HG02610 (cell line): ENCODE results near the gene DYSF.

ENCODE experiments used
- ATAC-seq: cut with Tn5 transposase; IDR thresholded peaks from one replicate; pipeline ENCODE4 v1.9.1; 2021; ENCODE audit warnings: mild to moderate bottlenecking, moderate library complexity; ENCODE audit not compliant: unreplicated experiment

Gene DYSF

GRCh38 chr2:71548646-71549425 is 95.5 kb downstream of the DYSF start:
- ATAC-seq = no peak

GRCh38 chr2:71550801-71551630 is 97.7 kb downstream of the DYSF start:
- no peak for ATAC-seq

- ATAC-seq = no peak
These were observed 98.2 kb downstream of the DYSF start for GRCh38 chr2:71551631-71551915.

- ATAC-seq = no peak
These were observed 99.0 kb downstream of the DYSF start for GRCh38 chr2:71552356-71552755.

- ATAC-seq = no peak
These were observed 99.5 kb downstream of the DYSF start for GRCh38 chr2:71552861-71553301.

- no peak for ATAC-seq
These were observed 100.8 kb downstream of the DYSF start for GRCh38 chr2:71554028-71554705.

- ATAC-seq = no peak
These were observed 101.3 kb downstream of the DYSF start for GRCh38 chr2:71554706-71555056.

GRCh38 chr2:71555798-71556454 is 102.6 kb downstream of the DYSF start:
- ATAC-seq = no peak

GRCh38 chr2:71556692-71557250 is 103.4 kb downstream of the DYSF start:
- no peak for ATAC-seq

GRCh38 chr2:71557321-71557720 is 104.0 kb downstream of the DYSF start:
- no peak for ATAC-seq

GRCh38 chr2:71558300-71559051 is 105.1 kb downstream of the DYSF start:
- no peak for ATAC-seq

GRCh38 chr2:71559080-71559827 is 105.9 kb downstream of the DYSF start:
- ATAC-seq = no peak

GRCh38 chr2:71559828-71560637 is 106.7 kb downstream of the DYSF start:
- no peak for ATAC-seq

- no peak for ATAC-seq
These were observed 107.3 kb downstream of the DYSF start for GRCh38 chr2:71560638-71561011.

GRCh38 chr2:71561441-71562267 is 108.3 kb downstream of the DYSF start:
- ATAC-seq = no peak

- no peak for ATAC-seq
These were observed 109.2 kb downstream of the DYSF start for GRCh38 chr2:71562518-71562917.

- no peak for ATAC-seq
These were observed 110.5 kb downstream of the DYSF start for GRCh38 chr2:71563872-71564271.

GRCh38 chr2:71564361-71564760 is 111.0 kb downstream of the DYSF start:
- no peak for ATAC-seq
